GM18498 (cell line): ENCODE data around the gene CEP135.
A peak's percentile ranks its signal among the peaks of the same experiment; 100 is the strongest.
"Not testable (repeated sequence)": the region's sequence is repeated elsewhere in the genome, so short reads cannot be mapped to it uniquely, and the experiment has no call there.

Source experiments
- ATAC-seq: cut with Tn5 transposase; IDR thresholded peaks from one replicate; pipeline ENCODE4 v1.9.1; 2021; ENCODE audit warnings: mild to moderate bottlenecking, moderate library complexity; ENCODE audit not compliant: unreplicated experiment

CEP135 gene

GRCh38 chr4:55948726-55949481 is at the start of gene CEP135:
CEP135 (plus strand) TSS chr4:55948945; CDS start chr4:55952131, 3,186 bp downstream.
- ATAC-seq = peak; percentile 77

DNA sequence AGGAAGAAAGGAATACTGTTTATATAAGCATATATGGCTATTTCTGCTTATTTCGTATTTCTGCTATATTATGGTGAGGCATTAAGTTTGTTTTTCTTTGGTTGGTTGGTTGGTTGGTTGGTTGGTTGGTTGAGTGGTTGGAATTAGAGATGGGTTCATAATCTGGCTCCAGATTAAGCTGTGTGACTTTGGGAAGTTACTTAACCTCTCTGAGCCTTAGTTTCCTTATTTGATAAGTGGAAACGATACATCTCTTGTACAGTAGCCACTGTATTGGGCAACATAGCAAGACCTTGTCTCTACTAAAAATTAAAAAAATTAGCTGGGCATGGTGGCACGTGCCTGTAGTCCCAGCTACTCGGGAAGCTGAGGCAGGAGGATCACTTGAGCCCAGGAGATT is 46.1 kb upstream of the CEP135 start:
- no peak for ATAC-seq

DNA sequence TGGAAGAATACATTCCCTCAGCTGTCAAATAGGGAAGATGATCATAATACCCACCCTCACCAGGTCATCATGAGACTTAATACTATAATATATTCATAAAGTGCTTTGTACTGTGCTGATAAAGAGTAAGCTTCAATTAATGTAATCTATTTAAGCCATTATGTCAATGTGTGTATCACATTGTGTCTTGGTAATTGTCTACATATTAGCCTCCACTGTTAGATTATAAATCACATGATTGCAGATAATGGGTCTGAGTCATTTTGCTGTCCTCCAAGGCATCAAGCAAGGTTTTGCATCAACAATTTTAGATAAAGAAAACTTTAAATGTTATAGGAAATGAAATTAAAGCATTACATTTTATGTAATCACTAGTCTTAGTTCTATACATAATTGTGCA is 45.2 kb upstream of the CEP135 start:
- ATAC-seq = no peak

DNA sequence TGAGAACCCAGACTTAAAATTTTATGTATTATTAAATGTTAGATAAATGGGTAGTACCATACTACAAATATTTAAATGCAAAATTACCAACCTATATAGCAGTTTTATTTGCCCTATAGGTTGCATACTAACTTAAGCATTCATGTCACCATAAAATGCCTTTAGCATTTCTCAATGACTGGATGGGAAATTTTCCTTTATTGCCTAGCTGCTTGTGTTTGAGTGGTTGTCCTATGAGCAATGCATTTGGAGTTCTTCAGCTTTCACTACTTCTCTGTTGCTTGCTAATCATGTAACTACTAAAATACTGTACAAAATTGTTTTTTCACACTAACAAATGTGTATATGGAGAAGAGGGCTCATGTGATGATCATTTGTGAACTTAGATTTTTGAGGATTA is 44.2 kb upstream of the CEP135 start:
- ATAC-seq = no peak

GRCh38 chr4:55906323-55906722 is 42.4 kb upstream of the CEP135 start:
- ATAC-seq = no peak

- no peak for ATAC-seq
Observed at GRCh38 chr4:55906989-55907388, 41.8 kb upstream of the CEP135 start.

DNA sequence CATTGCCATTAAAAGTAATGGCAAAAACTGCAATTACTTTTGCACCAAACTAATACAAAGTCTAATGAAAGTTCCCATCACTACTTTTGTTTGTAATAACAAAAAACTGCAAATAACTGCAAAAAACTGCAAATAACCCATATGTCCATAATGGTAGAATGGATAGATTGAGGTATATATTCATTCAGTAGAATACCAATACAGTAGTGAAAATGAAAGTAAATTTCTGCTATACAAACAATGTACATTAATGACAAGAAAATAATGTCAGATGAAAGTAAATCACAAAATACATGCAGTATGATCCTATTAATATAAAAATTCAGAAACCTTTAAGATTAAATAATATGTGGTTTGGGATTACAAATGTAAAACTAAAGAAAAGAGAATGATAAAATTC is 41.3 kb upstream of the CEP135 start:
- no peak for ATAC-seq

DNA sequence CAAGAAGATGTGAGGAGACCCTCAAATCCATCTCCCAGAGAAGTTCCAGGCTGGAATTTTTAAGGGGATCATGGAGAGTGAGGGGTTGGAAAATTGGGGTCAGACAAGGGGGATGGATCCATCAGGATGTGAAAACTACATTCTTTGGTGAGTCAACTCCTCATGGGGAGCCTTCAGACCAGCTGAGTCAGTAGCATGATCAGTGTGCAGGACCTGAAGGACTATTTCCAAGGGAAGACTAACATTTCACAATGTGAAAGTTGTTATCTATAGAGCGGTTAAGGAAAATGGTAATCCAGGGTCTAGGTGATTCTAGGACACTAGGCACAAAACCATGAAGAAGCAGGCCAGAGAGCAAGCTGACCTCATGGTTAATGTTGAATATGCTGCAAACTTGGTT is 38.6 kb upstream of the CEP135 start:
- no peak for ATAC-seq

DNA sequence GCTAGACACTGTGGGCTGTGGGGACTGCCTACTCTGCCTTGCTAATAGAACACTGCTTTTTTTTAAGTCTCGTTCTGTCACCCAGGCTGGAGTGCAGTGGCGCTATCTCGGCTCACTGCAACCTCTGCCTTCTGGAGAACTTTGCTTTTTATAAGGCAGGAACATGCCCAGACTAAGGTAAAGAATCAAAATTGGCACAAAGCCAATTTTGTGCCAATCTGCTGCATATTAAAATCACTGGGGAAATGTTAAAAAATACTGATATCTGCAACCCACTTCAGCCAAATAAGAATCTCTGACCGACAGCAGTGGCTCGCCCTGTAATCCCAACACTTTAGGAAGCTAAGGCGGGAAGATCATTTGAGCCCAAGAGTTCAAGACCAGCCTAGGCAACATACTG is 36.5 kb upstream of the CEP135 start:
- ATAC-seq = no peak

GRCh38 chr4:55920571-55920970 is 28.2 kb upstream of the CEP135 start:
- no peak for ATAC-seq

DNA sequence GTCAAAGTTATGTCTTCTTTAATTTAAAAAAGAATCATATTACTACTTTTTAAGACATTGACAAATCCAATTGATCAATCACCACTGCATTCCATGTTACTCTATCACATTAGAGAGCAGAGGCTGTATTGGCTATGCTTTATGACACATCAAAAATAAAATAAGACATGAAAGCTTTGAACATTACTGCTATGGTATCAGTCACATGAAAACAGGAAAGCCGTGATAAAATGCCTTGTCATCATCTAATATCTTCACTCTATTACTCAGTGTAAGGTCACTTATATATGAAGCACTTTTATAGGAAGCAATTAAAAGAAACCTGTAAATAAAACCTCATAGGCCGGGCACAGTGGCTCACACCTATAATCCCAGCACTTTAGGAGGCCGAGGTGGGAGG is 27.7 kb upstream of the CEP135 start:
- no peak for ATAC-seq

DNA sequence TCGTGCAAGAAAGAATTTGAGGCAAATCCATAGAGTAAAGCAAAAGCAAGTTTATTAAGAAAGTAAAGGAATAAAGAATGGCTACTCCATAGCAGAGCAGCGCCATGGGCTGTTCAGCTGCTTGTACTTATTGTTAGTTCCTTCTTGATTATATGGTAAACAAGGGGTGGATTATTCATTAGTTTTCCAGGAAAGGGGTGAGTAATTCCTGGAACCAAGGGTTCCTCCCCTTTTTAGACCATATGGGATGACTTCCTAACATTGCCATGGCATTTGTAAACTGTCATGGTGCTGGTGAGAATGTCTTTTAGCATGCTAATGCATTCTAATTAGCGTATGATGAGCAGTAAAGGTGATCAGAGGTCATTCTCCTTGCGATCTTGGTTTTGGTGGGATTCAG is 23.5 kb upstream of the CEP135 start:
- ATAC-seq = no peak

DNA sequence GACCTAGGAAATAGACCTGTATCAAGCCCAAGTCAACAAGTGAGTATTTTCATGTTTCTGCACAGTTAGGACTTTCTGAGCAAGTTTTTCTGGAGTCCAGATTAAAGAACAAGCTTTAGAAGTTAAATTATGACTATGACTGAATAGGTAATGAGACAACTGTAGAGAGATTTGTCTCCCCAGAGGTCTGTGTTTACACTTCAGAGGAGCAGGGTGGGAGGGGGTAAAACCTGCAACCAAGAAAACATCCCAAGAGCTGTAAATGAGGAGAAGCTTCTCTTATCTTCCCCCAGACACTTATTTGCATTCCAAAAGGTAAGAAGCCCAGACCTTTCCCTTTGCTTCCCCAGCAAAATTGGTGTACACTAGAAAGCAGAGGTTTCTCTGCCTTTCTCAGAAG is 22.1 kb upstream of the CEP135 start:
- no peak for ATAC-seq

DNA sequence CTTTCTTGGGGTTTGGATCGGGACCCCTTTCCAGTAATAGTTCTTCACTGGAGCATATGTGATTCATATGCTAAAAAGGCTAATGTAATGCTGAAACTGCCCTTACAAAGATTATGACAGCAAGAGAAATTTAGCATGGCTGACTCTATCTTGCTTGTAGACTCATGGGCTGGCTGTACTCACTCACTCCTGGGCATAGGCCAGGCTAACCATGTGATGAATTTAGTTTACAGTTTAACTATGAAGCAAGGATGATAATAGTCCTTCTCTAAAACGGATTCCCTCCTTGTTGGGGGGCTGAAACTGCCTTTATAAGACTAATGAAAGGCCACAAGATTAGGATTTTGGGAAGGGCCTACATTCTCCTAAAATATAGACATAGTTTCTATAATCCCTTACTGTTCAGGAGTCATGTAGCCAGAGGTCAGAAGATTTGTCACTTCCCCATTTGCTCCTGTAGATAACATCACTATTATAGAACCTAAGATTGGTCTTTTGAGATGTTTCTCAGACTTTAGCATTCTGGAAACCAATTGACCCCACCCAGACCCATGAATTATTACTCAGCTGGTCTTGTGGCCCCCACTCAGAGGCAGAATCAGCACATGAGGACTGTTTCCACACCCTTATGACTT is 20.8 kb upstream of the CEP135 start:
- no peak for ATAC-seq

GRCh38 chr4:55928846-55929245 is 19.9 kb upstream of the CEP135 start:
- ATAC-seq = no peak

GRCh38 chr4:55931043-55931442 is 17.7 kb upstream of the CEP135 start:
- no peak for ATAC-seq

- ATAC-seq = no peak
Observed at GRCh38 chr4:55931833-55932232, 16.9 kb upstream of the CEP135 start.

GRCh38 chr4:55932511-55932910 is 16.2 kb upstream of the CEP135 start:
- ATAC-seq = no peak

GRCh38 chr4:55933611-55934010 is 15.1 kb upstream of the CEP135 start:
- no peak for ATAC-seq

GRCh38 chr4:55935907-55936306 is 12.8 kb upstream of the CEP135 start:
- not testable (repeated sequence) for ATAC-seq

- no peak for ATAC-seq
Observed at GRCh38 chr4:55938481-55938880, 10.3 kb upstream of the CEP135 start.

- ATAC-seq = no peak
Observed at GRCh38 chr4:55939421-55939820, 9.3 kb upstream of the CEP135 start.
